Measurements from ENCODE around the gene BANF1. TPM values are rescaled to one million over a fixed set of nuclear protein-coding genes. Genes with fewer than 3 reads are reported as not detected.

Gene BANF1
- total RNA-seq, 1 experiment from 2014 or later: 300 TPM

GRCh38 chr11:65978391-65979238 lies 23.7 kb upstream of the BANF1 start:
- peaks cover 59% of the 10 kb centered on the region for H3K36me3 Mint-ChIP-seq (ENCODE audit: insufficient read depth, unreplicated experiment)
- ChIA-PET CTCF (no interaction called here), POLR2A (no interaction called here)
- Histone ChIP-seq H3K9me3 (no peaks in the 10 kb centered on the region), H3K4me1 (no peaks in the 10 kb centered on the region), H3K27me3 (replicated peaks; ENCODE audit: control insufficient read depth, insufficient read depth, low read length) (no peaks in the 10 kb centered on the region), H3K36me3 (ENCODE audit: control insufficient read depth, insufficient read depth, low read length) (no peaks in the 10 kb centered on the region), H3K4me3 (ENCODE audit: low read depth, low read length) (no peak overlapping the region)
- H3K27ac Mint-ChIP-seq (ENCODE audit: unreplicated experiment): no peak overlapping the region
- BruUV-seq (replicated peaks): no TSS peak
- no peak for DNase-seq
- intact Hi-C loops (cut with micrococcal nuclease; ENCODE audit: unreplicated experiment): no loop called here
- H3K9me3 Mint-ChIP-seq (ENCODE audit: unreplicated experiment): no peaks in the 10 kb centered on the region
- TF ChIP-seq, protein P1, sequence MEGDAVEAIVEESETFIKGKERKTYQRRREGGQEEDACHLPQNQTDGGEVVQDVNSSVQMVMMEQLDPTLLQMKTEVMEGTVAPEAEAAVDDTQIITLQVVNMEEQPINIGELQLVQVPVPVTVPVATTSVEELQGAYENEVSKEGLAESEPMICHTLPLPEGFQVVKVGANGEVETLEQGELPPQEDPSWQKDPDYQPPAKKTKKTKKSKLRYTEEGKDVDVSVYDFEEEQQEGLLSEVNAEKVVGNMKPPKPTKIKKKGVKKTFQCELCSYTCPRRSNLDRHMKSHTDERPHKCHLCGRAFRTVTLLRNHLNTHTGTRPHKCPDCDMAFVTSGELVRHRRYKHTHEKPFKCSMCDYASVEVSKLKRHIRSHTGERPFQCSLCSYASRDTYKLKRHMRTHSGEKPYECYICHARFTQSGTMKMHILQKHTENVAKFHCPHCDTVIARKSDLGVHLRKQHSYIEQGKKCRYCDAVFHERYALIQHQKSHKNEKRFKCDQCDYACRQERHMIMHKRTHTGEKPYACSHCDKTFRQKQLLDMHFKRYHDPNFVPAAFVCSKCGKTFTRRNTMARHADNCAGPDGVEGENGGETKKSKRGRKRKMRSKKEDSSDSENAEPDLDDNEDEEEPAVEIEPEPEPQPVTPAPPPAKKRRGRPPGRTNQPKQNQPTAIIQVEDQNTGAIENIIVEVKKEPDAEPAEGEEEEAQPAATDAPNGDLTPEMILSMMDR (IDR thresholded peaks at IDR 0.05; ENCODE audit: insufficient read depth in 1 of 2, low read depth in 1 of 2, low read length in 1 of 2, severe bottlenecking in 1 of 2, unreplicated experiment in 1 of 2): no peak
- H3K4me1 Mint-ChIP-seq (ENCODE audit: low read depth, unreplicated experiment): no peaks in the 10 kb centered on the region
- H3K27me3 Mint-ChIP-seq (ENCODE audit: insufficient read depth, unreplicated experiment): no peaks in the 10 kb centered on the region
- no peak overlapping the region for H3K4me3 Mint-ChIP-seq (ENCODE audit: unreplicated experiment)

DNA sequence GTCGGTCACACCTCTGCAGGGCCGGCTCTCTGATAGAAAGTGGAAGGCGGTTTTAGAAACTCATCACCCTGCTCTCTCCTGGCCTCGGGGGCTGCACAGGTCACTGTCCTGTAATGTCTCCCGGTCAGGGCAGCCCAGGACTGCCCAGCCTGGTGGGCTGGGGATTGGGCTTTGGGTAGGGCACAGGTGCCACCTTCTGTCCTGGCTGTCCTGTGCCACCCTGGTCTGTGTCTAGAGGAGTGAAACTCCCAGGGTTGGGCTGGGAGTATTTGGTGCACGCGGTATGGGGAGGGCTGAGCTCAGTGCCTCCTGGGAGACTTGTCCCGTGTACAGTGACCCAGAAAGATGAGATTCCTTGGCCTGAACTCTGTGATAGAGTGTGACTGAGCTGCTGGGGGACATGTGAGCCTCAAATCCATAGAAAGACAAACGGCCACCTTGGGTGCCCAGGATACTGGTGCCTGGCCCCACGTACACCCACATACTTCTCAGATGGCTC lies 23.0 kb upstream of the BANF1 start:
- Mint-ChIP-seq H3K36me3 (ENCODE audit: insufficient read depth, unreplicated experiment) (peaks cover 53% of the 10 kb centered on the region), H3K27ac (ENCODE audit: unreplicated experiment) (no peak overlapping the region), H3K9me3 (ENCODE audit: unreplicated experiment) (no peaks in the 10 kb centered on the region), H3K4me3 (ENCODE audit: unreplicated experiment) (no peak overlapping the region), H3K27me3 (ENCODE audit: insufficient read depth, unreplicated experiment) (no peaks in the 10 kb centered on the region), H3K4me1 (ENCODE audit: low read depth, unreplicated experiment) (no peaks in the 10 kb centered on the region)
- H3K9me3 ChIP-seq: no peaks in the 10 kb centered on the region
- POLR2A ChIA-PET: interaction anchor here (0.6 kb wide), 1 partner anchor 11 kb away, joined by 7 read pairs; no protein-coding TSS in a partner anchor
- CTCF ChIA-PET: interaction anchor here (0.6 to 1.0 kb wide), 2 partner anchors 22 to 88 kb away, joined by 3 read pairs; partner anchors contain the start of gene CCDC85B
- no peaks in the 10 kb centered on the region for H3K27me3 ChIP-seq (replicated peaks; ENCODE audit: control insufficient read depth, insufficient read depth, low read length)
- no peak for DNase-seq
- no peak overlapping the region for H3K4me3 ChIP-seq (ENCODE audit: low read depth, low read length)
- no peaks in the 10 kb centered on the region for H3K4me1 ChIP-seq
- TF ChIP-seq, protein P1 (IDR thresholded peaks at IDR 0.05; ENCODE audit: insufficient read depth in 1 of 2, low read depth in 1 of 2, low read length in 1 of 2, severe bottlenecking in 1 of 2, unreplicated experiment in 1 of 2): no peak
- no peaks in the 10 kb centered on the region for H3K36me3 ChIP-seq (ENCODE audit: control insufficient read depth, insufficient read depth, low read length)
- intact Hi-C loops (cut with micrococcal nuclease; ENCODE audit: unreplicated experiment): no loop called here
- BruUV-seq (replicated peaks): no TSS peak

- Histone ChIP-seq H3K36me3 (ENCODE audit: control insufficient read depth, insufficient read depth, low read length) (no peaks in the 10 kb centered on the region), H3K9me3 (no peaks in the 10 kb centered on the region), H3K4me3 (ENCODE audit: low read depth, low read length) (no peak overlapping the region), H3K4me1 (no peaks in the 10 kb centered on the region), H3K27me3 (replicated peaks; ENCODE audit: control insufficient read depth, insufficient read depth, low read length) (no peaks in the 10 kb centered on the region)
- ChIA-PET POLR2A (no interaction called here), CTCF (interaction anchor here (0.6 kb wide), 2 partner anchors 35 to 93 kb away, joined by 3 to 9 read pairs; partner anchors contain the start of gene FIBP)
- Mint-ChIP-seq H3K27ac (ENCODE audit: unreplicated experiment) (no peak overlapping the region), H3K9me3 (ENCODE audit: unreplicated experiment) (no peaks in the 10 kb centered on the region), H3K4me3 (ENCODE audit: unreplicated experiment) (no peak overlapping the region), H3K27me3 (ENCODE audit: insufficient read depth, unreplicated experiment) (no peaks in the 10 kb centered on the region), H3K36me3 (ENCODE audit: insufficient read depth, unreplicated experiment) (peaks cover 41% of the 10 kb centered on the region), H3K4me1 (ENCODE audit: low read depth, unreplicated experiment) (no peaks in the 10 kb centered on the region)
- intact Hi-C loops (cut with micrococcal nuclease; ENCODE audit: unreplicated experiment): no loop called here
- no TSS peak for BruUV-seq (replicated peaks)
- TF ChIP-seq, protein P1 (IDR thresholded peaks at IDR 0.05; ENCODE audit: insufficient read depth in 1 of 2, low read depth in 1 of 2, low read length in 1 of 2, severe bottlenecking in 1 of 2, unreplicated experiment in 1 of 2): no peak
- no peak for DNase-seq
Observed at GRCh38 chr11:65981101-65981740, 21.1 kb upstream of the BANF1 start.
